ENCODE results near the gene VEZF1. TPM values are rescaled to one million over a fixed set of nuclear protein-coding genes. Genes with fewer than 3 reads are reported as not detected.

VEZF1 gene
- polyA plus RNA-seq, 3 donors = 28.3 to 40.1 (median 29.0) TPM

GRCh38 chr17:57954397-57955182, 33.5 kb downstream of the VEZF1 start:
- H3K27me3 ChIP-seq (ENCODE audit: control insufficient read depth in 2 of 2, insufficient read depth in 2 of 2, low read length in 2 of 2) = peaks cover 10 to 31% of the 10 kb centered on the region in 2 donors
- peaks cover 45 to 60% of the 10 kb centered on the region in 2 donors for H3K4me1 ChIP-seq (ENCODE audit: control insufficient read depth in 1 of 2, insufficient read depth in 2 of 2, low read length in 2 of 2)
- no peaks in the 10 kb centered on the region for H3K36me3 ChIP-seq (replicated peaks in 1 of 2; ENCODE audit: control insufficient read depth in 1 of 2, insufficient read depth in 2 of 2, low read length in 2 of 2)
- H3K27ac ChIP-seq (ENCODE audit: low read depth in 1 of 2, low read length in 2 of 2) = no peak overlapping the region
- H3K27me3 Mint-ChIP-seq (ENCODE audit: low read depth in 3 of 3) = peaks cover 33 to 47% (median 44%) of the 10 kb centered on the region in 3 donors
- no peaks in the 10 kb centered on the region for H4K20me1 ChIP-seq (ENCODE audit: insufficient read depth, low read length)
- intact Hi-C loops (cut with micrococcal nuclease) = loop anchor here in 1 of 2 donors (5.0 kb wide), 1 partner anchor 62 kb away; no protein-coding TSS in a partner anchor
- no peak for DNase-seq
- H3K4me3 Mint-ChIP-seq = peak overlapping the region; percentile 73 to 82
- no peaks in the 10 kb centered on the region for H3K9me3 ChIP-seq (replicated peaks in 1 of 2; ENCODE audit: control insufficient read depth in 1 of 2, insufficient read depth in 1 of 2, low read length in 2 of 2)
- peaks cover 11% of the 10 kb centered on the region for H3K79me2 ChIP-seq (ENCODE audit: insufficient read depth, low read length)
- WGBS (ENCODE audit: insufficient coverage) = under 1% methylated on average over 77 of the region's 85 CpGs
- H3K4me2 ChIP-seq (replicated peaks; ENCODE audit: extremely low read depth, low read length, poor library complexity, severe bottlenecking) = peak overlapping the region; percentile 86
- H2AFZ ChIP-seq (ENCODE audit: insufficient read depth, low read depth, low read length, poor library complexity, severe bottlenecking) = peak overlapping the region; percentile 74
- peak overlapping the region; percentile 74 for H3K9ac ChIP-seq (ENCODE audit: insufficient read depth, low read length, poor library complexity, severe bottlenecking)
- peak overlapping the region; percentile 35 to 76 (median 72) for H3K4me3 ChIP-seq (replicated peaks in 1 of 3; ENCODE audit: low read depth in 2 of 3, low read length in 3 of 3)
- H3K4me1 Mint-ChIP-seq = peaks cover 57% of the 10 kb centered on the region
- peaks cover 0 to 9% (median 0%) of the 10 kb centered on the region in 7 donors for H3K9me3 Mint-ChIP-seq
- H3K27ac Mint-ChIP-seq = peak overlapping the region in 1 of 7 donors; percentile 48
- H3K36me3 Mint-ChIP-seq = peaks cover 8 to 17% of the 10 kb centered on the region in 2 donors
- TF ChIP-seq CTCF (IDR thresholded peaks at IDR 0.05) = no peak

DNA sequence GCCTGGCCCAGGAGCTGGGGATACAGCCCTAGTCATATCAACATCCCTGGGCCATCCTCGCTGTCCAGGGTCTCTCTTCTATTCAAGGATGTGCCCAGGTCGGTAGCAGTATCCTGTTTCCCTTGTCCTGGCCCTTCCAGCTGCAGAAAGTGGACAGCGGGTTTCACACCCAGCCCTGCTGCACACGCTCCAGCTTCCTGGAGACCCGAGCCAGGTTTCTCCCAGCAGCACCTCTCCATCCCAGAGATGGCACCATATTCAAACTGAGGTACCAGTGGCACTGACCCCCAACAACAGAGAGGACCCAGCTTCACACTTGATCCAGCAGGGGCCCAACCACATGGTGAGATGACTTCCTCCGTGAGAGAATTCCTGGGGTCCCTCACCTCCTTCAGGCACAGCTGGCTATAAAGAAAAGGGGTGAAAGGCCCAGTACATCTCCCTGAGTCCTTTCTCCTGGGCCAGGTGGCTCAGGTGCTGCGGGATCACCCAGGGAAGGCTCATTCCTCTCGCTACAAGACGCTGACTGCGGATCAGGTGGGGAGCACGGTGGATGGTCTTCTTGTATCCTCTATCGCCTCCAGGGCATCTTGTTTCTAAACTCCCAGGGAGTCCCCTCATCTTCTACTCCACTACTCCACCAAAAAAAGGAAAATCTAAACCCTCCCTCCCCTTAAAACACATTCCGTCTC, 34.2 kb downstream of the VEZF1 start:
- Histone ChIP-seq H3K27ac (ENCODE audit: low read depth in 1 of 2, low read length in 2 of 2) (no peak overlapping the region), H3K9me3 (replicated peaks in 1 of 2; ENCODE audit: control insufficient read depth in 1 of 2, insufficient read depth in 1 of 2, low read length in 2 of 2) (no peaks in the 10 kb centered on the region), H3K9ac (ENCODE audit: insufficient read depth, low read length, poor library complexity, severe bottlenecking) (no peak overlapping the region), H3K36me3 (replicated peaks in 1 of 2; ENCODE audit: control insufficient read depth in 1 of 2, insufficient read depth in 2 of 2, low read length in 2 of 2) (no peaks in the 10 kb centered on the region), H3K27me3 (ENCODE audit: control insufficient read depth in 2 of 2, insufficient read depth in 2 of 2, low read length in 2 of 2) (peaks cover 10 to 31% of the 10 kb centered on the region in 2 donors), H3K4me1 (ENCODE audit: control insufficient read depth in 1 of 2, insufficient read depth in 2 of 2, low read length in 2 of 2) (peaks cover 53 to 68% of the 10 kb centered on the region in 2 donors), H2AFZ (ENCODE audit: insufficient read depth, low read depth, low read length, poor library complexity, severe bottlenecking) (peak overlapping the region; percentile 74), H3K4me2 (replicated peaks; ENCODE audit: extremely low read depth, low read length, poor library complexity, severe bottlenecking) (peak overlapping the region; percentile 86), H3K79me2 (ENCODE audit: insufficient read depth, low read length) (peaks cover 11% of the 10 kb centered on the region), H4K20me1 (ENCODE audit: insufficient read depth, low read length) (no peaks in the 10 kb centered on the region), H3K4me3 (replicated peaks in 1 of 3; ENCODE audit: low read depth in 2 of 3, low read length in 3 of 3) (peak overlapping the region; percentile 35 to 76 (median 72))
- Mint-ChIP-seq H3K36me3 (peaks cover 8 to 17% of the 10 kb centered on the region in 2 donors), H3K9me3 (peaks cover 0 to 9% (median 0%) of the 10 kb centered on the region in 7 donors), H3K4me3 (peak overlapping the region; percentile 73 to 82), H3K27ac (peak overlapping the region in 2 of 7 donors; percentile 35 to 48), H3K4me1 (peaks cover 65% of the 10 kb centered on the region), H3K27me3 (ENCODE audit: low read depth in 3 of 3) (peaks cover 32 to 47% (median 42%) of the 10 kb centered on the region in 3 donors)
- no peak for TF ChIP-seq CTCF (IDR thresholded peaks at IDR 0.05)
- DNase-seq = no peak
- intact Hi-C loops (cut with micrococcal nuclease) = no loop called here
- 97% methylated on average over 8 of the region's 13 CpGs for WGBS (ENCODE audit: insufficient coverage)
